Measurements from ENCODE around the gene NKD1.

The NKD1 gene, protein sequence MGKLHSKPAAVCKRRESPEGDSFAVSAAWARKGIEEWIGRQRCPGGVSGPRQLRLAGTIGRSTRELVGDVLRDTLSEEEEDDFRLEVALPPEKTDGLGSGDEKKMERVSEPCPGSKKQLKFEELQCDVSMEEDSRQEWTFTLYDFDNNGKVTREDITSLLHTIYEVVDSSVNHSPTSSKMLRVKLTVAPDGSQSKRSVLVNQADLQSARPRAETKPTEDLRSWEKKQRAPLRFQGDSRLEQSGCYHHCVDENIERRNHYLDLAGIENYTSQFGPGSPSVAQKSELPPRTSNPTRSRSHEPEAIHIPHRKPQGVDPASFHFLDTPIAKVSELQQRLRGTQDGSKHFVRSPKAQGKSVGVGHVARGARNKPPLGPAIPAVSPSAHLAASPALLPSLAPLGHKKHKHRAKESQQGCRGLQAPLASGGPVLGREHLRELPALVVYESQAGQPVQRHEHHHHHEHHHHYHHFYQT

GRCh38 chr16:50548125-50548908, at the start of gene NKD1:
NKD1 (plus strand) TSS chr16:50548396; CDS start chr16:50548554, 158 bp downstream.
- DNase-seq (ENCODE audit: low read depth) = no peak
- TF ChIP-seq, protein P1, sequence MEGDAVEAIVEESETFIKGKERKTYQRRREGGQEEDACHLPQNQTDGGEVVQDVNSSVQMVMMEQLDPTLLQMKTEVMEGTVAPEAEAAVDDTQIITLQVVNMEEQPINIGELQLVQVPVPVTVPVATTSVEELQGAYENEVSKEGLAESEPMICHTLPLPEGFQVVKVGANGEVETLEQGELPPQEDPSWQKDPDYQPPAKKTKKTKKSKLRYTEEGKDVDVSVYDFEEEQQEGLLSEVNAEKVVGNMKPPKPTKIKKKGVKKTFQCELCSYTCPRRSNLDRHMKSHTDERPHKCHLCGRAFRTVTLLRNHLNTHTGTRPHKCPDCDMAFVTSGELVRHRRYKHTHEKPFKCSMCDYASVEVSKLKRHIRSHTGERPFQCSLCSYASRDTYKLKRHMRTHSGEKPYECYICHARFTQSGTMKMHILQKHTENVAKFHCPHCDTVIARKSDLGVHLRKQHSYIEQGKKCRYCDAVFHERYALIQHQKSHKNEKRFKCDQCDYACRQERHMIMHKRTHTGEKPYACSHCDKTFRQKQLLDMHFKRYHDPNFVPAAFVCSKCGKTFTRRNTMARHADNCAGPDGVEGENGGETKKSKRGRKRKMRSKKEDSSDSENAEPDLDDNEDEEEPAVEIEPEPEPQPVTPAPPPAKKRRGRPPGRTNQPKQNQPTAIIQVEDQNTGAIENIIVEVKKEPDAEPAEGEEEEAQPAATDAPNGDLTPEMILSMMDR (IDR thresholded peaks at IDR 0.05; ENCODE audit: control insufficient read depth, extremely low read depth, insufficient read depth) = no peak
- peak within 1 kb of the TSS; percentile 55 for H3K4me3 ChIP-seq (ENCODE audit: low read depth, low read length)

GRCh38 chr16:50498431-50499155, 49.6 kb upstream of the NKD1 start:
- no peak overlapping the region for H3K4me3 ChIP-seq (ENCODE audit: low read depth, low read length)
- TF ChIP-seq, protein P1 (IDR thresholded peaks at IDR 0.05; ENCODE audit: control insufficient read depth, extremely low read depth, insufficient read depth) = no peak
- no peak for DNase-seq (ENCODE audit: low read depth)

GRCh38 chr16:50499254-50499653, 48.9 kb upstream of the NKD1 start:
- TF ChIP-seq, protein P1 (IDR thresholded peaks at IDR 0.05; ENCODE audit: control insufficient read depth, extremely low read depth, insufficient read depth) = no peak
- no peak overlapping the region for H3K4me3 ChIP-seq (ENCODE audit: low read depth, low read length)
- DNase-seq (ENCODE audit: low read depth) = no peak

GRCh38 chr16:50500171-50500874, 47.9 kb upstream of the NKD1 start:
- TF ChIP-seq, protein P1 (IDR thresholded peaks at IDR 0.05; ENCODE audit: control insufficient read depth, extremely low read depth, insufficient read depth) = no peak
- H3K4me3 ChIP-seq (ENCODE audit: low read depth, low read length) = no peak overlapping the region
- no peak for DNase-seq (ENCODE audit: low read depth)

DNA sequence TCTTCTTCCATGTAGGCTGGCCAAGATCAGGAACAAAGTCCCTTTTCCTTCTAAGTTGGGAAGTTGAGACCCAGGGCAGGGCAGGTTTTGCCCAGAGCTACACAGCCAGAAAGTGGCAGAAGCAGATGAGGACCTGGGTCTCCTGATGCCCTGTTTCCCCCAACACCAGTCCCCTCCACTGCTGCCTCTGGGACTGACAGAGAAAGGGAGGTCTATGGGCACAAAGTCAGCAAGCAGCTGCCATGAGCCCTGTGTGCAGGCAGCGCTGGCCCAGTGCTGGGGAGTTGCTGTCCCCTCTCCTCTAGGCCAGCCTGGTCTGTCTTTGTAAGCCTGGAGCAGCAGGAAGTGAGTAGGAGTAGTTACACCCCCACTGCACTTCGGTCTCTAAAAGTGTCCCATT, 46.9 kb upstream of the NKD1 start:
- DNase-seq (ENCODE audit: low read depth) = no peak
- TF ChIP-seq, protein P1 (IDR thresholded peaks at IDR 0.05; ENCODE audit: control insufficient read depth, extremely low read depth, insufficient read depth) = no peak
- H3K4me3 ChIP-seq (ENCODE audit: low read depth, low read length) = no peak overlapping the region

- TF ChIP-seq, protein P1 (IDR thresholded peaks at IDR 0.05; ENCODE audit: control insufficient read depth, extremely low read depth, insufficient read depth) = no peak
- DNase-seq (ENCODE audit: low read depth) = no peak
- no peak overlapping the region for H3K4me3 ChIP-seq (ENCODE audit: low read depth, low read length)
Observed at GRCh38 chr16:50501986-50502615, 46.1 kb upstream of the NKD1 start.
